ENCODE results near the gene C6orf89. TPM values are rescaled to one million over a fixed set of nuclear protein-coding genes. Genes with fewer than 3 reads are reported as not detected.
A peak's percentile ranks its signal among the peaks of the same experiment; 100 is the strongest.

The C6orf89 gene
- total RNA-seq, 1 experiment from 2014 or later = 11.8 TPM

DNA sequence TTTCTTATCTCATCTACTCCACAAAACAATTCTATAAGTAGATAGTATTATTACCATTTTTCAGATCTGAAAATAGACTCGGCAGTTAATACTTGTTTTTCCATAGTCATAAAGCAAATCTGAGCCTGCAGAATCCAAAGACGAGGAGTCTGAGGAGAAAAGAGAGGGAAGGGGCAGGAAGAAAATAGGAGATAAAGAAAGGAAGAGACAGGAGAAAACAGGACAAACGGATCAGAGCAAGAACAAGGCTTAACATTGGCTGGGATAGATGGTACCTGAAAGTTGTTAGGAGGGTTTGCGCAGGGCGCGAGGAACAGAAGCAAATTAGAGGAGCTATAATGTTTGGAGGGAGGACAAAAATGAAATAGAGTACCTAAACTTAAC lies 10.5 kb upstream of the C6orf89 start:
- peak overlapping the region; percentile 99 to 100 (median 100); a peak in 6 of 7 replicates for H3K27ac Mint-ChIP-seq
- no peak overlapping the region for H4K91ac ChIP-seq (ENCODE audit: insufficient read length, low read depth, low read length)

More for the DNA sequence above, 10.5 kb upstream of the C6orf89 start:
- Histone ChIP-seq H3K4ac (ENCODE audit: low read depth, low read length) (no peak overlapping the region), H3K4me2 (ENCODE audit: insufficient read depth, insufficient read length, low read length) (peak overlapping the region; percentile 81), H3K27me3 (ENCODE audit: insufficient read depth, low read length) (no peaks in the 10 kb centered on the region), H2BK5ac (ENCODE audit: insufficient read length, low read length) (no peak overlapping the region), H3K79me2 (ENCODE audit: insufficient read depth, low read length) (peaks cover 8% of the 10 kb centered on the region; the same call in 1 of the 2 replicates), H3T11ph (ENCODE audit: low read length) (no peak overlapping the region), H4K8ac (replicated peaks; ENCODE audit: insufficient read length, low read depth, low read length) (no peak overlapping the region), H3K56ac (ENCODE audit: insufficient read length, low read depth, low read length) (no peak overlapping the region), H2AFZ (ENCODE audit: low read length) (no peak overlapping the region), H2AK5ac (ENCODE audit: insufficient read length, low read length) (no peak overlapping the region), H4K5ac (ENCODE audit: insufficient read length, low read depth, low read length) (no peak overlapping the region), H2BK15ac (ENCODE audit: low read depth, low read length) (no peak overlapping the region), H3K23me2 (ENCODE audit: insufficient read length, low read depth, low read length, poor library complexity, severe bottlenecking) (peaks cover 3% of the 10 kb centered on the region), H3K18ac (ENCODE audit: insufficient read length, low read depth, low read length) (no peak overlapping the region), H3K4me1 (ENCODE audit: insufficient read depth, low read length) (no peaks in the 10 kb centered on the region), H2BK120ac (ENCODE audit: low read depth, low read length, poor library complexity, severe bottlenecking) (no peak overlapping the region), H3K14ac (ENCODE audit: insufficient read depth, low read length) (no peak overlapping the region), H3K23ac (ENCODE audit: insufficient read length, low read depth, low read length) (no peak overlapping the region), H3K9me3 (ENCODE audit: control insufficient read depth, low read depth, low read length) (no peaks in the 10 kb centered on the region), H2BK12ac (ENCODE audit: insufficient read length, low read depth, low read length) (no peak overlapping the region), H2BK20ac (ENCODE audit: low read depth, low read length, poor library complexity, severe bottlenecking) (no peak overlapping the region), H3K27ac (ENCODE audit: insufficient read length, low read depth, low read length) (no peak overlapping the region), H3K9ac (ENCODE audit: extremely low read depth, insufficient read length, low read length) (peak overlapping the region; percentile 93), H4K20me1 (ENCODE audit: control insufficient read depth, insufficient read depth, insufficient read length) (no peaks in the 10 kb centered on the region), H3K79me1 (ENCODE audit: insufficient read depth, low read depth, low read length, poor library complexity, severe bottlenecking) (no peaks in the 10 kb centered on the region)
- DNase-seq = no peak
- no CpG with 5 or more reads among the region's 6 CpGs for WGBS (ENCODE audit: extremely low coverage, insufficient read length, low lambda C conversion rate)
- H3K9me3 Mint-ChIP-seq = no peaks in the 10 kb centered on the region
- peak overlapping the region; percentile 99 for H3K4me3 Mint-ChIP-seq
- TF ChIP-seq, protein P1, sequence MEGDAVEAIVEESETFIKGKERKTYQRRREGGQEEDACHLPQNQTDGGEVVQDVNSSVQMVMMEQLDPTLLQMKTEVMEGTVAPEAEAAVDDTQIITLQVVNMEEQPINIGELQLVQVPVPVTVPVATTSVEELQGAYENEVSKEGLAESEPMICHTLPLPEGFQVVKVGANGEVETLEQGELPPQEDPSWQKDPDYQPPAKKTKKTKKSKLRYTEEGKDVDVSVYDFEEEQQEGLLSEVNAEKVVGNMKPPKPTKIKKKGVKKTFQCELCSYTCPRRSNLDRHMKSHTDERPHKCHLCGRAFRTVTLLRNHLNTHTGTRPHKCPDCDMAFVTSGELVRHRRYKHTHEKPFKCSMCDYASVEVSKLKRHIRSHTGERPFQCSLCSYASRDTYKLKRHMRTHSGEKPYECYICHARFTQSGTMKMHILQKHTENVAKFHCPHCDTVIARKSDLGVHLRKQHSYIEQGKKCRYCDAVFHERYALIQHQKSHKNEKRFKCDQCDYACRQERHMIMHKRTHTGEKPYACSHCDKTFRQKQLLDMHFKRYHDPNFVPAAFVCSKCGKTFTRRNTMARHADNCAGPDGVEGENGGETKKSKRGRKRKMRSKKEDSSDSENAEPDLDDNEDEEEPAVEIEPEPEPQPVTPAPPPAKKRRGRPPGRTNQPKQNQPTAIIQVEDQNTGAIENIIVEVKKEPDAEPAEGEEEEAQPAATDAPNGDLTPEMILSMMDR (conservative IDR thresholded peaks at IDR 0.05) = no peak
- peaks cover 15% of the 10 kb centered on the region for H3K27me3 Mint-ChIP-seq (ENCODE audit: low read depth)
- H3K36me3 Mint-ChIP-seq (ENCODE audit: insufficient read depth in 1 of 3, low read depth in 3 of 3) = peaks cover 7 to 23% (median 16%) of the 10 kb centered on the region in 3 experiments; a peak in 6 of 7 replicates
- peaks cover 6 to 21% of the 10 kb centered on the region in 2 experiments for H3K4me1 Mint-ChIP-seq

All from H9 (cell line).